Ovary (tissue), 9 donors: ENCODE data around the gene DDX6. TPM values are rescaled to one million over a fixed set of nuclear protein-coding genes. Genes with fewer than 3 reads are reported as not detected.

Source experiments
- DNase-seq, 5 donors: peaks; one replicate each; pipeline ENCODE4 v3.0.0-alpha.2; 2019 to 2020
- H3K27ac ChIP-seq, 2 donors: fragments of 200-600 bp; one replicate each; pipeline versions ENCODE4 v1.5.1 to v1.8.0; 2019 to 2022
- H3K27me3 ChIP-seq: fragments of 200-600 bp; one replicate; pipeline ENCODE4 v1.8.0; 2022
- H3K36me3 ChIP-seq: fragments of 200-600 bp; sonication (generic); one replicate; pipeline ENCODE4 v1.5.1; 2019
- H3K4me1 ChIP-seq: one replicate; pipeline ENCODE4 v1.8.1; 2013; ENCODE audit warnings: mild to moderate bottlenecking, moderate library complexity; ENCODE audit not compliant: insufficient read depth
- H3K4me3 ChIP-seq: fragments of 200-600 bp; sonication (generic); one replicate; pipeline ENCODE4 v1.5.1; 2017
- H3K9me3 ChIP-seq, 2 donors: fragments of 200-600 bp in 1 of 2; sonication (generic) in 1 of 2; one replicate each; pipeline versions ENCODE4 v1.5.1 to v1.8.1; 2013 to 2019; ENCODE audit warnings: mild to moderate bottlenecking in 1 of 2, moderate library complexity in 1 of 2
- CTCF ChIP-seq, 3 donors: fragments of 450-650 bp in 2 of 3; fragments of 200-600 bp in 1 of 3; IDR thresholded peaks; one replicate each; pipeline versions ENCODE4 v1.5.1 to v1.8.0; 2016 to 2022; ENCODE audit warnings: antibody characterized with exemption in 3 of 3, mild to moderate bottlenecking in 1 of 3
- EP300 ChIP-seq: sonication (generic); formaldehyde crosslinking; IDR thresholded peaks from one replicate; pipeline ENCODE4 v1.6.1; 2017; ENCODE audit warnings: antibody characterized with exemption
- POLR2A ChIP-seq: fragments of 450-650 bp; IDR thresholded peaks from one replicate; pipeline ENCODE4 v1.6.1; 2017; ENCODE audit warnings: antibody characterized with exemption, mild to moderate bottlenecking, moderate library complexity
- whole genome bisulfite sequencing, 3 donors: extraction: QIAGEN DNeasy Blood & Tissue Kit in 1 of 3; methylation state at CpG; one replicate each; pipeline versions ENCODE4 v1.1.5 to v1.1.7; 2013 to 2017; 5-methylcytosine and 5-hydroxymethylcytosine counted together
- intact Hi-C, 4 donors: fragments of 100-400 bp; cut with DNase I; formaldehyde crosslinking; loops; one replicate each; pipeline versions ENCODE4 v1.11.0 to v1.15.1; 2022 to 2023
- polyA plus RNA-seq, 2 donors: library from polyadenylated mRNA; stranded (reverse); fragments of 200-250 nt in 1 of 2; fragments of 350-450 nt in 1 of 2; fragmentation: Illumina TruSeq in 1 of 2; extraction: RNeasy Lipid Tissue Mini Kit (QIAGEN cat#74804) in 1 of 2; gene quantifications; one replicate each; pipeline ENCODE4 v1.2.3, GENCODE V29; 2013 to 2014
- total RNA-seq, 7 donors: library from RNA; depleted of rRNA in 2 of 7; stranded (reverse); fragments of >200 nt in 2 of 7; fragmentation: NEBNext Ultra II Directional in 3 of 7; extraction: Animal tissue kit (Norgen Biotek cat#: 25700) in 3 of 7; gene quantifications; one replicate each; pipeline versions ENCODE4 v1.1.0 to v1.2.4, GENCODE V29; 2016 to 2023
- donor health status: DM: no; HTN: no; CAD: no; lungs with moderate emphysema.
- donor health status: DM: no; HTN: no; CAD: no.
- donor health status: Bipolar disorder and iron deficiency.
- donor health status: DM: yes; HTN: yes; CAD: no.
- donor health status: DM: no; HTN: no; CAD: no.
- donor health status: DM: yes; HTN: yes; CAD: no.

DDX6 gene
- total and polyA plus RNA-seq, 9 donors = 33.9 to 212 (median 143) TPM

GRCh38 chr11:118752654-118753053, 38.3 kb downstream of the DDX6 start:
- no peaks in the 10 kb centered on the region for H3K9me3 ChIP-seq
- peaks cover 1% of the 10 kb centered on the region for H3K4me1 ChIP-seq
- TF ChIP-seq EP300 = no peak
- no peak for TF ChIP-seq POLR2A
- no peak for TF ChIP-seq CTCF (IDR thresholded peaks at IDR 0.05)
- no peaks in the 10 kb centered on the region for H3K27me3 ChIP-seq
- H3K36me3 ChIP-seq = no peaks in the 10 kb centered on the region
- DNase-seq = no peak
- H3K4me3 ChIP-seq = no peak overlapping the region
- no peak overlapping the region for H3K27ac ChIP-seq
- WGBS, 3 donors = 87 to 92% (median 88%) methylated on average over 3 of the region's 3 CpGs
- intact Hi-C loops = no loop called here

GRCh38 chr11:118749429-118749828, 41.5 kb downstream of the DDX6 start:
- WGBS, 3 donors = 70 to 74% (median 73%) methylated on average over 6 of the region's 6 CpGs
- H3K4me3 ChIP-seq = no peak overlapping the region
- TF ChIP-seq POLR2A (no peak), EP300 (no peak), CTCF (IDR thresholded peaks at IDR 0.05) (no peak)
- H3K27ac ChIP-seq = no peak overlapping the region
- DNase-seq = no peak
- no peaks in the 10 kb centered on the region for H3K27me3 ChIP-seq
- no peaks in the 10 kb centered on the region for H3K9me3 ChIP-seq
- no peaks in the 10 kb centered on the region for H3K36me3 ChIP-seq
- intact Hi-C loops = no loop called here
- H3K4me1 ChIP-seq = peaks cover 1% of the 10 kb centered on the region

- Histone ChIP-seq H3K27me3 (no peaks in the 10 kb centered on the region), H3K36me3 (no peaks in the 10 kb centered on the region), H3K4me1 (peaks cover 1% of the 10 kb centered on the region), H3K9me3 (no peaks in the 10 kb centered on the region), H3K27ac (no peak overlapping the region), H3K4me3 (no peak overlapping the region)
- TF ChIP-seq CTCF (IDR thresholded peaks at IDR 0.05) (no peak), EP300 (no peak), POLR2A (no peak)
- no peak for DNase-seq
- intact Hi-C loops = no loop called here
These were observed 42.9 kb downstream of the DDX6 start for GRCh38 chr11:118748056-118748455.

GRCh38 chr11:118746988-118747585, 43.9 kb downstream of the DDX6 start:
- Histone ChIP-seq H3K36me3 (no peaks in the 10 kb centered on the region), H3K4me3 (no peak overlapping the region), H3K9me3 (no peaks in the 10 kb centered on the region), H3K4me1 (peaks cover 1% of the 10 kb centered on the region), H3K27me3 (no peaks in the 10 kb centered on the region), H3K27ac (no peak overlapping the region)
- TF ChIP-seq EP300 (no peak), CTCF (IDR thresholded peaks at IDR 0.05) (no peak), POLR2A (no peak)
- WGBS, 3 donors = 68 to 79% (median 76%) methylated on average over 5 of the region's 5 CpGs
- DNase-seq = no peak
- intact Hi-C loops = no loop called here
